NB4 (cell line): ENCODE data around the gene SLC25A18.

Experiments
- DNase-seq: peaks from one replicate; pipeline ENCODE4 v3.0.0; 2010; ENCODE audit warnings: low read depth
- H3K4me3 ChIP-seq: one replicate; pipeline ENCODE4 v1.5.1; 2011; ENCODE audit warnings: mild to moderate bottlenecking, low read depth, low read length, moderate library complexity
- CTCF ChIP-seq: IDR thresholded peaks from one replicate; pipeline ENCODE4 v1.5.1; 2012; ENCODE audit warnings: low read depth, low read length
- MAX ChIP-seq: IDR thresholded peaks from 2 replicates; pipeline ENCODE4 v1.6.1; 2011; ENCODE audit warnings: low read depth, low read length
- MYC ChIP-seq: IDR thresholded peaks from 2 replicates; pipeline ENCODE4 v1.6.1; 2011; ENCODE audit warnings: low read depth, low read length
- POLR2A ChIP-seq: IDR thresholded peaks from 2 replicates; pipeline ENCODE4 v1.6.1; 2011; ENCODE audit warnings: mild to moderate bottlenecking; ENCODE audit not compliant: insufficient read length; ENCODE audit errors: extremely low read depth

Gene SLC25A18

DNA sequence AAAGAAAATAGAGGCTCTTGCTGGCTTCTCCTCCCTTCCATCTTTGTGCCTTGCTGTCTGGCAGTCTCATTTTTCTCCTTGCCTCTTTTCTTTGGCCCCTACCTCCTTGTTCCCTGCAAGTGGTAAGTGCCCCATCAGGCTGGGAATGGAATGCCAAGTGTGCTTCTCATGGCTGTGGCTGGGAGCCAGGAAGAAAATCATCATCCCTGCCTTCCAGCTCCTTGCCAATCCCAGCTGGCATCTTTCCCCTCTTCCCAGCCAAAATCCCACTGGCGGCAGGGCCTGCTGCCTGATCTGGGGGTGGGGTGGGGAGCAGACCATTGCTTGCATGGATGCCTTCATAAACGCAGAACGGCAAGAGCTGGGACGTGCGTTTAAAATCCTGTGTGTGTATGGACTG, 27.0 kb upstream of the SLC25A18 start:
- H3K4me3 ChIP-seq: no peak overlapping the region
- TF ChIP-seq MAX (no peak), CTCF (no peak), MYC (no peak), POLR2A (no peak)
- DNase-seq: no peak

DNA sequence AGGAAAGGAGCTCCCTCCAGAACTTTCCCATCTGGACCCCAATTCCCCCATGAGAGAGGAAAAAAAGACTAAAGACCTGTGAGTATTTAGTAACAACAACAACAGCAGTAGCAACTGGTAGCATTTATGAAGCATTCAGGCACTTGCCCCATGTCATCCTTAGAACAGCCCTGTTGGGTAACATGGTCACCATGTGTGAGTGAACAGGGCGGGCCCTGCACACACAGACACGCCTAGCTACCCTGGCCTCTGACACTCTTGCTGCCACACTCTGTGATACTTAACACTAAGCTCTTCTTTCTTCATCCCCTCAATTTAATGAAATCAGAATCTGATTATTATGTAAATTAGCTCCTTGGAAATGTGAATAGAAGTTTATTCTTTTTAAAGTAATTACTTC, 26.1 kb upstream of the SLC25A18 start:
- TF ChIP-seq MAX (no peak), MYC (no peak), POLR2A (no peak), CTCF (no peak)
- no peak for DNase-seq

GRCh38 chr22:17540481-17540880, 22.8 kb upstream of the SLC25A18 start:
- peak; percentile 41 for TF ChIP-seq CTCF
- no peak for TF ChIP-seq POLR2A
- TF ChIP-seq MAX: no peak
- TF ChIP-seq MYC: no peak
- H3K4me3 ChIP-seq: no peak overlapping the region
- no peak for DNase-seq

More for the DNA sequence above, 26.1 kb upstream of the SLC25A18 start:
- no peak overlapping the region for H3K4me3 ChIP-seq

GRCh38 chr22:17541476-17541875, 21.8 kb upstream of the SLC25A18 start:
- no peak for DNase-seq
- TF ChIP-seq MYC: no peak
- TF ChIP-seq CTCF: no peak
- no peak for TF ChIP-seq POLR2A
- TF ChIP-seq MAX: no peak

GRCh38 chr22:17542452-17542851, 20.8 kb upstream of the SLC25A18 start:
- TF ChIP-seq MYC: no peak
- no peak for TF ChIP-seq MAX
- TF ChIP-seq POLR2A: no peak
- no peak for TF ChIP-seq CTCF
- DNase-seq: no peak
- H3K4me3 ChIP-seq: no peak overlapping the region

More at GRCh38 chr22:17541476-17541875, 21.8 kb upstream of the SLC25A18 start:
- no peak overlapping the region for H3K4me3 ChIP-seq

- no peak for TF ChIP-seq MAX
- TF ChIP-seq CTCF: no peak
- TF ChIP-seq MYC: no peak
- TF ChIP-seq POLR2A: no peak
- no peak overlapping the region for H3K4me3 ChIP-seq
- DNase-seq: no peak
Observed at GRCh38 chr22:17548010-17548755, 15.1 kb upstream of the SLC25A18 start.
